ENCODE results near the gene PGS1. TPM values are rescaled to one million over a fixed set of nuclear protein-coding genes. Genes with fewer than 3 reads are reported as not detected.

The PGS1 gene
- total and polyA plus RNA-seq, 2 donors (not counting 1 experiment from before 2014, with no cell fraction given), result 22.4 to 34.5 TPM

GRCh38 chr17:78449983-78450595 lies 71.6 kb downstream of the PGS1 start:
- Histone ChIP-seq H4K20me1 (ENCODE audit: control insufficient read depth, extremely low read depth, insufficient read depth, low read length) (no peaks in the 10 kb centered on the region), H3K27ac (ENCODE audit: insufficient read depth, low read length) (no peak overlapping the region), H2AFZ (ENCODE audit: low read length) (no peak overlapping the region), H3K79me2 (ENCODE audit: control insufficient read depth, insufficient read depth, low read length) (no peaks in the 10 kb centered on the region), H3K4me3 (replicated peaks in 1 of 4; ENCODE audit: control extremely low read depth in 1 of 4, insufficient read depth in 1 of 4, low read depth in 3 of 4, low read length in 4 of 4) (no peak overlapping the region), H3K9me3 (ENCODE audit: control insufficient read depth, insufficient read depth, low read depth, low read length) (no peaks in the 10 kb centered on the region), H3K27me3 (ENCODE audit: control insufficient read depth, insufficient read depth, low read length) (no peaks in the 10 kb centered on the region), H3K9ac (ENCODE audit: insufficient read depth, low read length) (no peak overlapping the region), H3K4me1 (ENCODE audit: control insufficient read depth, extremely low read depth, insufficient read depth, low read length) (no peaks in the 10 kb centered on the region), H3K36me3 (ENCODE audit: control insufficient read depth, insufficient read depth, low read length) (no peaks in the 10 kb centered on the region), H3K4me2 (ENCODE audit: extremely low read depth, insufficient read depth, low read length) (no peak overlapping the region)
- no peak for TF ChIP-seq EZH2 (IDR thresholded peaks at IDR 0.05; ENCODE audit: low read length, missing control alignments)
- DNase-seq (ENCODE audit: low read depth in 2 of 2), result no peak

GRCh38 chr17:78450696-78451345 lies 72.4 kb downstream of the PGS1 start:
- Histone ChIP-seq H3K27me3 (ENCODE audit: control insufficient read depth, insufficient read depth, low read length) (no peaks in the 10 kb centered on the region), H3K79me2 (ENCODE audit: control insufficient read depth, insufficient read depth, low read length) (no peaks in the 10 kb centered on the region), H3K4me1 (ENCODE audit: control insufficient read depth, extremely low read depth, insufficient read depth, low read length) (no peaks in the 10 kb centered on the region), H3K36me3 (ENCODE audit: control insufficient read depth, insufficient read depth, low read length) (no peaks in the 10 kb centered on the region), H2AFZ (ENCODE audit: low read length) (no peak overlapping the region), H4K20me1 (ENCODE audit: control insufficient read depth, extremely low read depth, insufficient read depth, low read length) (no peaks in the 10 kb centered on the region), H3K4me3 (replicated peaks in 1 of 4; ENCODE audit: control extremely low read depth in 1 of 4, insufficient read depth in 1 of 4, low read depth in 3 of 4, low read length in 4 of 4) (no peak overlapping the region), H3K9me3 (ENCODE audit: control insufficient read depth, insufficient read depth, low read depth, low read length) (no peaks in the 10 kb centered on the region), H3K9ac (ENCODE audit: insufficient read depth, low read length) (no peak overlapping the region), H3K27ac (ENCODE audit: insufficient read depth, low read length) (no peak overlapping the region), H3K4me2 (ENCODE audit: extremely low read depth, insufficient read depth, low read length) (no peak overlapping the region)
- TF ChIP-seq EZH2 (IDR thresholded peaks at IDR 0.05; ENCODE audit: low read length, missing control alignments) (no peak), CTCF (conservative IDR thresholded peaks at IDR 0.05 in 1 of 2, IDR thresholded peaks at IDR 0.05 in 1 of 2; ENCODE audit: low read depth in 1 of 2, low read length in 2 of 2) (no peak)
- DNase-seq (ENCODE audit: low read depth in 2 of 2), result no peak

- H3K9ac ChIP-seq (ENCODE audit: insufficient read depth, low read length), result no peak overlapping the region
- H3K79me2 ChIP-seq (ENCODE audit: control insufficient read depth, insufficient read depth, low read length), result no peaks in the 10 kb centered on the region
- H3K27me3 ChIP-seq (ENCODE audit: control insufficient read depth, insufficient read depth, low read length), result no peaks in the 10 kb centered on the region
- DNase-seq (ENCODE audit: low read depth in 2 of 2), result no peak
- H2AFZ ChIP-seq (ENCODE audit: low read length), result no peak overlapping the region
- no peaks in the 10 kb centered on the region for H3K9me3 ChIP-seq (ENCODE audit: control insufficient read depth, insufficient read depth, low read depth, low read length)
- no peak overlapping the region for H3K4me3 ChIP-seq (replicated peaks in 1 of 4; ENCODE audit: control extremely low read depth in 1 of 4, insufficient read depth in 1 of 4, low read depth in 3 of 4, low read length in 4 of 4)
- no peaks in the 10 kb centered on the region for H3K4me1 ChIP-seq (ENCODE audit: control insufficient read depth, extremely low read depth, insufficient read depth, low read length)
- TF ChIP-seq CTCF (conservative IDR thresholded peaks at IDR 0.05 in 1 of 2, IDR thresholded peaks at IDR 0.05 in 1 of 2; ENCODE audit: low read depth in 1 of 2, low read length in 2 of 2) (no peak), EZH2 (IDR thresholded peaks at IDR 0.05; ENCODE audit: low read length, missing control alignments) (no peak)
- no peak overlapping the region for H3K27ac ChIP-seq (ENCODE audit: insufficient read depth, low read length)
- no peaks in the 10 kb centered on the region for H4K20me1 ChIP-seq (ENCODE audit: control insufficient read depth, extremely low read depth, insufficient read depth, low read length)
- no peak overlapping the region for H3K4me2 ChIP-seq (ENCODE audit: extremely low read depth, insufficient read depth, low read length)
- no peaks in the 10 kb centered on the region for H3K36me3 ChIP-seq (ENCODE audit: control insufficient read depth, insufficient read depth, low read length)
Measured at GRCh38 chr17:78451753-78452152, 73.3 kb downstream of the PGS1 start.
